Measurements from ENCODE around the gene SLC12A9.

GRCh38 chr7:100847360-100847759, 5.2 kb upstream of the SLC12A9 start:
- no peak for TF ChIP-seq CTCF (IDR thresholded peaks at IDR 0.05)
- TF ChIP-seq EZH2 (IDR thresholded peaks at IDR 0.05; ENCODE audit: borderline replicate concordance, insufficient read depth, low read depth, low read length, poor library complexity, severe bottlenecking), result no peak

Data from B cell (primary cell).